ACC112 (cell line): Measurements from ENCODE around the gene DLGAP4.

Experiments
- H2AFZ ChIP-seq: fragments of 200-600 bp; sonication (generic); one replicate; pipeline ENCODE4 v1.6.0; 2017; ENCODE audit warnings: antibody characterized with exemption, low read length; ENCODE audit not compliant: unreplicated experiment
- H3K27ac ChIP-seq: fragments of 200-600 bp; sonication (generic); 2 replicates; pipeline ENCODE4 v1.5.1; 2014; ENCODE audit warnings: low read depth, mild to moderate bottlenecking, antibody characterized with exemption, low read length, moderate library complexity
- H3K27me3 ChIP-seq: fragments of 200-600 bp; sonication (generic); 2 replicates; pipeline ENCODE4 v1.6.1; 2014; ENCODE audit warnings: mild to moderate bottlenecking, antibody characterized with exemption, low read length, moderate library complexity, mixed read lengths; ENCODE audit not compliant: insufficient read depth
- H3K36me3 ChIP-seq: fragments of 200-600 bp; sonication (generic); 2 replicates; pipeline ENCODE4 v1.6.1; 2016; ENCODE audit warnings: mild to moderate bottlenecking, antibody characterized with exemption, low read length, moderate library complexity, mixed read lengths; ENCODE audit not compliant: insufficient read depth
- H3K4me1 ChIP-seq: fragments of 200-600 bp; sonication (generic); one replicate; pipeline ENCODE4 v1.6.1; 2016; ENCODE audit warnings: low read length, mixed read lengths; ENCODE audit not compliant: insufficient read depth, unreplicated experiment, control insufficient read depth
- H3K4me3 ChIP-seq: fragments of 200-600 bp; sonication (generic); 2 replicates; pipeline ENCODE4 v1.5.1; 2014; ENCODE audit warnings: mild to moderate bottlenecking, low read depth, low read length
- H3K79me2 ChIP-seq: fragments of 200-600 bp; sonication (generic); one replicate; pipeline ENCODE4 v1.6.0; 2016; ENCODE audit warnings: low read length; ENCODE audit not compliant: control insufficient read depth, unreplicated experiment, insufficient read depth

DLGAP4 gene

DNA sequence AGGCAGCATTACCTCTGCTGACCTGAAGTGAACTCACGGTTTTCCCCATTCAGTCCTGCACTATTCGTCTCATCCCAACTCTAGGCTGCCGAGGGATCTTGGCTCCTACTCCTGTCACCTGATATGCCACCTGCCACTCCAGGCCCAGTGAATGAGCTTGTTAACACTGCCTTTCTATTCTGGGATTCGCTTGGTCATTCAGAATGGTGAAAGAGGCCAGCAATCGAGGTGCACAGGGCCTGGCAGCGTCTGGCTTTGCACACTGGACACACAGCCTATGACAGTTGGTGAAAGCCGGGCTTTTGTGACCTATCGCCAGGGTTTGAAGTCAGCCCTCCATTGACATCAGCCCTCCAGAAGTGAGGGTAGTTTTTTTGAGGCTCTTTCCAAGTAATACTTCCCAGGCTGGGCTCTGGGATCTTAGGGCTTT is 175.9 kb downstream of the DLGAP4 start:
- Histone ChIP-seq H3K27me3 (no peaks in the 10 kb centered on the region), H3K36me3 (no peaks in the 10 kb centered on the region; the same call in 1 of the 2 replicates), H2AFZ (no peak overlapping the region), H3K27ac (no peak overlapping the region), H3K79me2 (peaks cover 97% of the 10 kb centered on the region), H3K4me1 (peaks cover 32% of the 10 kb centered on the region), H3K4me3 (no peak overlapping the region)

DNA sequence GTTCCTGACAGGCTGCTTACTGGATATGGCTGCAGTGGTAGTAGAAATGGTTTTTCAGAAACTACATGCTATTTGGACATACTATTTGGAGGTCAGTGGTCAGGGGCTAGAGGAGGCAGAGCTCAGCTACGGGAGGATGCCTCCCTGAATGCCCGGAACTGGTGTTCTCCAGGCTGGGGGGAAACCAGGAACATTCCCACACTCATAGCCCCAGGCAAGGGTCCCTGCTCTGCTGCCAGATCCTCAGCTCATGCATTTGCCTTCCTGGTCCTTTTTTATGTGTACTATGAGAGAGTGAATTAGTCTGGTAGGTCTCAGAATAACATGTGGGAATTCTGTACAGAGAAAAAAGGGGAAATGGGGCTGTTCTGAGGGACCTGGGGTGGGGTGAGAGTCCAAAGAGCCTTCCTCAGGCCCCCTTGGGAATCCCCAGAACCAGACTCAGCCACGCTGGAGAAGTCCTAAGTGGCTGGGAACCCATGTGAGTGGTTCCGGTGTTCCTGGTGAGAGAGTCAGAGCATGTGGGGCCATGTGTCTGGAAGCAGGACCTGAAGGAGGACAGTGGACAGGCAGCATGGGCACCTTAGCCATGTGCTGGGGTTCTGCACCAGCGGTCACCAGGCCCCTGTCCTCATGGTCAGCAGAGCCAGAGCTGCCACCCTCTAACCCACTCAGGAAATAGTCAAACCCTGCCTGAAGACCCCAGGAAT is 177.2 kb downstream of the DLGAP4 start:
- peaks cover 95% of the 10 kb centered on the region for H3K79me2 ChIP-seq
- H3K36me3 ChIP-seq = no peaks in the 10 kb centered on the region; the same call in 1 of the 2 replicates
- H3K27me3 ChIP-seq = no peaks in the 10 kb centered on the region
- no peak overlapping the region for H3K4me3 ChIP-seq
- H3K4me1 ChIP-seq = peaks cover 30% of the 10 kb centered on the region
- no peak overlapping the region for H2AFZ ChIP-seq
- peak overlapping the region; percentile 24; the same call in 1 of the 2 replicates for H3K27ac ChIP-seq

DNA sequence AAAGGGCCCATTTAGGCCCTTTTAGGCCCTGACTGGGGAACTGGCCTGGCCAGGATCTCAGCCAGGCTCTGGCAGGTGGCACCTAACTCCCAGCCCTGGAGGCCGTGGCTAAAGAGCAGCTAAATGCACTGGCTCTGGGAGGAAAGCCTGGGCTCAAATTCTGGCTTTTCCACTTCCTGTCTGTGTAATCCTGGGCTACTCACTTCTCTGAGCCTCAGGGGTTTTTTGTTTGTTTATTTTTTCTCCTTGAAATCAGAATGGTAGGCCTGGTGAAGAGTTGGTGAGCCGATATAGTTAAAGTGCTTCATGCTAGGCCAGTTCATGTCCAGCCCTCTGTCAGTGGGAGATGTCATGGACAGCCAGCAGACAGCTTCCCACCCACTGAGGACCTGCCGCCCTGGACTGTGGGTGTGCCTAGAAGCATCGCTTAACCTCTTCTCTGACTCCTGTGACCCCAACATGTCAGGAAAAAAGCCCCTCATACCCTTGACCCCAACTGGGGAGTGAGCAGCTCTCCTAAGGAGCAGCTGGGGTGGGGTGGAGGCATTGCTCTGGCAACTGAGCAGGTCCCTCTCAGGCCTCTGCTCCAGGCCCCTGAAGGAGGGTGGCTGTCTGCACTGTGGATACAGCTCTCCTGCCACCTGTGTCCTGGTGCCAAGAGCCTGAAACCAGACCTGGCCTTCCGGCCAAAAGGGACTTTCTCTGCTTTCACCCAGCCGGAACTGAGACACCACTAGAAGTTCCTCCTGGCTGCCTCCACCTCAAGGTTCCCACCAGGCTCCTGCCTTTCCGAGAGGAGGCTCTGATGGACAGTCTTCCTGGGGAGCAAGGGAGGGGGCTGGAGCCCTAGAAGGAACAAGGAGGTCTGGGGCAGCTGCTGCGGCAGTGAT is 178.0 kb downstream of the DLGAP4 start:
- no peaks in the 10 kb centered on the region for H3K27me3 ChIP-seq
- H3K79me2 ChIP-seq = peaks cover 94% of the 10 kb centered on the region
- H3K4me1 ChIP-seq = peaks cover 31% of the 10 kb centered on the region
- no peaks in the 10 kb centered on the region for H3K36me3 ChIP-seq
- H3K4me3 ChIP-seq = no peak overlapping the region
- H2AFZ ChIP-seq = no peak overlapping the region
- peak overlapping the region; percentile 24; the same call in 1 of the 2 replicates for H3K27ac ChIP-seq

DNA sequence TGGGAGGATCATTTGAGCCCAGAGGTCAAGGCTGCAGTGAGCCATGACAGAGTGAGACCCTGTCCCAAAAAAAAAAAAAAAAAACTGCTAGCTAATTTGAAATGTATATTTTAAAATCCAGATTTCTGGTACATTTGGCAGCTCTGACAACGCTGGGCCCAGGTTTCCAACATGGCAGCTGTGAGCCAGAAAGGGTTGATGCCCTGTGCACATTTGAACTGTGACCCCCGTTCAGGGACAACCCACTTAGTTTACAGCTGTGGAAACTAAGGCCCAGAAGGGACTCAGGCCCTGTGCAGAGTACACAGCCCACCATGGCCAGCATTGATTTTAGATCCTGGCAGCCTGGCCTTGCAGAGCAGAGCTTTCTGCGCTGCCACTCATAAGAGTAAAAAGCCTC is 179.1 kb downstream of the DLGAP4 start:
- Histone ChIP-seq H3K4me3 (no peak overlapping the region), H3K4me1 (peaks cover 40% of the 10 kb centered on the region), H3K27ac (no peak overlapping the region), H3K36me3 (no peaks in the 10 kb centered on the region), H3K27me3 (no peaks in the 10 kb centered on the region), H2AFZ (no peak overlapping the region), H3K79me2 (peaks cover 91% of the 10 kb centered on the region)

DNA sequence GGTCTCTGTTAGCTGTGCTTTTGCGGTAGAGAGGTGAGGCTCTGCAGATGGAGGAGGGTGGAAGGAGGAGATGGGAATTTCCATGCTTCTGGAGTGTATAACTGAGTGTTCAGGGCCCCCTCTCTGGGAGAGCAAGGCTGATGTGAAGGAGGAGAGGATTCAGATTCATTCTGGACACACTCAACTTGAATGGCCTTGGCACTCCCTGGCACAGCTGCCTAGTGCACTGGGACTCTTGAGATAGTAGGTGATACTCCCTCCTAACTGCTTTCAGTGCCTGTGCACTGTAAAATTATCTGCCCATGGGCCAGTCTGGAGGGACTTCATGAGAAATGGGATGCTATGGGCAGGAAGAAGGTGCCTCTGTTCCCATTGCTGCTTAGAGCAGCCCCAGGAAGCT is 180.9 kb downstream of the DLGAP4 start:
- Histone ChIP-seq H3K36me3 (no peaks in the 10 kb centered on the region), H3K79me2 (peaks cover 91% of the 10 kb centered on the region)

DNA sequence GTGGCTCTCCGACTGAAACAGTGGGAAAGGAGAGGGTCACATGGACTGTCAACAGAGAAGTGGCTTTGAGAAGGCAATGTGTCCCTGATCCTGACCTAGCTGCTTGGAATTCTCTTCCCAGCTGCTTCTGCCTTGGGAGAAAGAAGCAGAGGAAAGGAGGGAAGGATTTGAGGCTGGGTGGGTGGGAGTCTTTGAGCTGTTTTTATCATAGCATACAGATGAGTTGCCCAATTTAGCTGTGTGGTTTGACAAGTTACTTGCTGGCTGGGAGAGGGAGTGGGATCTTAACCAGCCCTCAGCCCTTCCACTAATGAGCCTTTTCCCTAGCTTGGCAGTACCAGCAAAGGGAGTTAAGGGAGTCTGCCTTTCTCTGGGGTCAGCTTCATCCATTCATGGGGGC is 184.1 kb downstream of the DLGAP4 start:
- no peak overlapping the region for H3K4me3 ChIP-seq
- H3K27me3 ChIP-seq = no peaks in the 10 kb centered on the region
- H3K27ac ChIP-seq = no peak overlapping the region
- H2AFZ ChIP-seq = no peak overlapping the region
- H3K4me1 ChIP-seq = peaks cover 45% of the 10 kb centered on the region
- H3K36me3 ChIP-seq = no peaks in the 10 kb centered on the region
- H3K79me2 ChIP-seq = peaks cover 86% of the 10 kb centered on the region

More for the DNA sequence above, 180.9 kb downstream of the DLGAP4 start:
- Histone ChIP-seq H3K27ac (no peak overlapping the region), H3K27me3 (no peaks in the 10 kb centered on the region), H2AFZ (no peak overlapping the region), H3K4me1 (peaks cover 44% of the 10 kb centered on the region), H3K4me3 (no peak overlapping the region)

DNA sequence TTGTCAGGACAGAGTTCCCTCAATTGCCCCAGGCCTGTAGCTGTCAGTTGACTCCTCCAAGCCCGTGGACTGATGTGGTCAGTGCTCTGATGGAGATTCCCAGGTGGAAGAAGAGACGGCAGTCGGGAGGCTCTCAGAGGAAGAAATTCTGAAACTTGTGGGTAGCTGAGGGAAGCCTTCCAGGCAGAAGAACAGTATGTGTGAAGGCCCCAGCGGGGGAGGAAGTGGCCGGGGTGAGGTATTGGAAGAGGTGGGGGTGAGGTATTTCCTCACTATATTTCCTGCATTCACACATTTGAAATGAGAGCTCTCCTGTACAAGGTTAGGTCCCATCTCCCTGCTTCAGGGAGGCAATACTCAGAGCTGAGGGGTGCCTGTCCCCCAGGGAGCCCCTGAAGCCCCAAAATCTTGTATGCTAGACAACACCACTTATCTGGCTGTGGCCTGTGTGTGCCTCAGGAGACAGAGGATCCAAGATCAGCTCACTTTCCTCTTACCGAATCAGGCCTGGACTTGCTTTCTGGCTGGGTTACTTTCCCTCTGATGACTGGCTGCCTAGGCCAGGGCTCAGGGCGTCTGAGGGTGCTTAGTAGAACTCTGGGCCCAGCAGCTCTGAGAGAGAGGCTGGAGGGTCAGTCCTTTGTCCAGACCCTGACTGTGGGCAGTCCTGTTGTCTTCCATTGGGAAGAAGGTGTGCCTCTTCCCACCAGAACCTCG is 185.9 kb downstream of the DLGAP4 start:
- peaks cover 3% of the 10 kb centered on the region; the same call in 1 of the 2 replicates for H3K36me3 ChIP-seq
- H2AFZ ChIP-seq = no peak overlapping the region
- H3K27me3 ChIP-seq = no peaks in the 10 kb centered on the region
- H3K27ac ChIP-seq = peak overlapping the region; percentile 32
- peaks cover 86% of the 10 kb centered on the region for H3K79me2 ChIP-seq
- peaks cover 45% of the 10 kb centered on the region for H3K4me1 ChIP-seq
- no peak overlapping the region for H3K4me3 ChIP-seq

DNA sequence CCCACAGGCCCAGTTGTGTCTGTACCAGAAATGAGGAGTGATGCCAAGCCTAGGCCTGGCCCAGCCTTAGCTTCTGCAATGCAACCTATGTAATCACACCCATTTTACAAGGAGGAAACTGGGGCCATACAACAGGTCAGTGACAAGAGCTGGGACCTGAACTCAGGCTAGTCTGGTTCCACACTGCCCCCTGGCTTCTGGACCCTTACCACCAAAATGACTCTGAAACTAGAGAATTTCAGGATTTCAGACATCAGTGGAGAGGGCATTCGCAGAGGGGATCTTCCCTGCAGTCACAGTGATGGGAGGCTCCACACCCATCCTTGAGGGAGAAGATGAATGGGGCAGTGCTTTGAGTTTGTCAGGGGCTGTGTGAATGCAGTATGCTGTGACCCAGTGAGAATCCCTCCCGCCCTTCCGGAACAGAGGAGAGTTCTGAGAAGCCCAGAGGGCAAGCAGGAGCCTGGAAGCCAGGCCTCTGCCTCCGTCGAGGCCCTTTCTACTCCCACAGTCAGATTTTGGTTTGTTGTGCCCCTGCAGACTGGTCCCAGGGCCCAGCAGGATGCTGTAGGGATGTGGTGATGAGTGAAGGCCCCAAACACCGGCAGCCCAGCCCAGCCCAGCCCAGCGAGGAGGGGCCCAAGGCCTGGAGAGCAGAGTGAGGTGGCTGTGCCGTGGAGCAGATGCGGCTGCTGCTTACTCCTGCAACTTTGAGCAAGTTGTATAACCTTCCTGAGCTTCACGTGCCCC is 187.1 kb downstream of the DLGAP4 start:
- no peaks in the 10 kb centered on the region for H3K27me3 ChIP-seq
- peaks cover 52% of the 10 kb centered on the region for H3K4me1 ChIP-seq
- H2AFZ ChIP-seq = no peak overlapping the region
- H3K79me2 ChIP-seq = peaks cover 84% of the 10 kb centered on the region
- no peak overlapping the region for H3K4me3 ChIP-seq
- H3K27ac ChIP-seq = peak overlapping the region; percentile 52; the same call in 1 of the 2 replicates
- peaks cover 5% of the 10 kb centered on the region; the same call in 1 of the 2 replicates for H3K36me3 ChIP-seq

DNA sequence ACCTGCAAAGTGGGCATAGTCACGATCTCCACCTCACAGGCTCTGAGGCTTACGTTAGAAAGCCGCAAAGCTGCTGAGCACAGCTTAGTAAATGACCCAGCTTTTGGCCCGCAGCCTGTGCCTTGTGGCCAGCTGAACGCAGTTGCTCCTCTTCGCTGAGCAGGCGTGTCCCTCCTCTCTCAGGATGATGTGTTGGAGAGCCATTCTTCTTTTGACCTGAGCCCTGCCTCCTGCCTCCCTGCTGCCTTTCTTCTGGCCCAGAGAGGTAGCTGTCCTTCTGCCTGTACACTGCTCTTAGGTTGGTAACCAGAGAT is 187.6 kb downstream of the DLGAP4 start:
- peak overlapping the region; percentile 52; the same call in 1 of the 2 replicates for H3K27ac ChIP-seq
- H3K27me3 ChIP-seq = no peaks in the 10 kb centered on the region

More for the DNA sequence above, 187.6 kb downstream of the DLGAP4 start:
- Histone ChIP-seq H3K79me2 (peaks cover 84% of the 10 kb centered on the region), H3K36me3 (peaks cover 5% of the 10 kb centered on the region; the same call in 1 of the 2 replicates), H3K4me1 (peaks cover 58% of the 10 kb centered on the region), H3K4me3 (no peak overlapping the region), H2AFZ (no peak overlapping the region)
